Fibroblast of the conjunctiva (primary cell): ENCODE results near the gene ZNF652.
"Not testable (repeated sequence)": the region's sequence is repeated elsewhere in the genome, so short reads cannot be mapped to it uniquely, and the experiment has no call there.

Source experiments
- DNase-seq: peaks from one replicate; pipeline ENCODE4 v3.0.0-alpha.2; 2010; ENCODE audit warnings: low read depth

ZNF652 gene

GRCh38 chr17:49312722-49313121 is 49.3 kb downstream of the ZNF652 start:
- DNase-seq = no peak

- no peak for DNase-seq
These were observed 62.1 kb downstream of the ZNF652 start for GRCh38 chr17:49299996-49300395.

- DNase-seq = no peak
These were observed 63.6 kb downstream of the ZNF652 start for GRCh38 chr17:49298371-49298976.

GRCh38 chr17:49297141-49297540 is 64.9 kb downstream of the ZNF652 start:
- no peak for DNase-seq

- no peak for DNase-seq
These were observed 67.9 kb downstream of the ZNF652 start for GRCh38 chr17:49294122-49294521.

- DNase-seq = no peak
These were observed 69.1 kb downstream of the ZNF652 start for GRCh38 chr17:49292901-49293300.

- DNase-seq = no peak
These were observed 70.1 kb downstream of the ZNF652 start for GRCh38 chr17:49291929-49292328.

GRCh38 chr17:49290690-49291359 is 71.2 kb downstream of the ZNF652 start:
- peak; percentile 13 for DNase-seq

GRCh38 chr17:49288388-49288787 is 73.7 kb downstream of the ZNF652 start:
- no peak for DNase-seq

- no peak for DNase-seq
These were observed 74.6 kb downstream of the ZNF652 start for GRCh38 chr17:49287481-49287880.

- DNase-seq = not testable (repeated sequence)
These were observed 75.6 kb downstream of the ZNF652 start for GRCh38 chr17:49286261-49286973.

- DNase-seq = no peak
These were observed 76.3 kb downstream of the ZNF652 start for GRCh38 chr17:49285716-49286115.

- DNase-seq = no peak
These were observed 81.1 kb downstream of the ZNF652 start for GRCh38 chr17:49280918-49281317.

GRCh38 chr17:49280061-49280460 is 82.0 kb downstream of the ZNF652 start:
- no peak for DNase-seq

GRCh38 chr17:49279263-49280015 is 82.6 kb downstream of the ZNF652 start:
- not testable (repeated sequence) for DNase-seq

- DNase-seq = no peak
These were observed 84.0 kb downstream of the ZNF652 start for GRCh38 chr17:49278076-49278475.

GRCh38 chr17:49277638-49278037 is 84.4 kb downstream of the ZNF652 start:
- DNase-seq = no peak

- not testable (repeated sequence) for DNase-seq
These were observed 86.1 kb downstream of the ZNF652 start for GRCh38 chr17:49275981-49276380.

- DNase-seq = no peak
These were observed 92.7 kb downstream of the ZNF652 start for GRCh38 chr17:49269356-49269755.

- DNase-seq = no peak
These were observed 94.1 kb downstream of the ZNF652 start for GRCh38 chr17:49267912-49268311.

- DNase-seq = no peak
These were observed 95.8 kb downstream of the ZNF652 start for GRCh38 chr17:49266233-49266632.

GRCh38 chr17:49261540-49261939 is 100.5 kb downstream of the ZNF652 start:
- DNase-seq = not testable (repeated sequence)
